Measurements from ENCODE around the gene RRAS. TPM values are rescaled to one million over a fixed set of nuclear protein-coding genes. Genes with fewer than 3 reads are reported as not detected.
A peak's percentile ranks its signal among the peaks of the same experiment; 100 is the strongest.
"Not testable (repeated sequence)": the region's sequence is repeated elsewhere in the genome, so short reads cannot be mapped to it uniquely, and the experiment has no call there.

The RRAS gene
- polyA plus RNA-seq, 2 donors = 45.1 to 46.0 TPM

DNA sequence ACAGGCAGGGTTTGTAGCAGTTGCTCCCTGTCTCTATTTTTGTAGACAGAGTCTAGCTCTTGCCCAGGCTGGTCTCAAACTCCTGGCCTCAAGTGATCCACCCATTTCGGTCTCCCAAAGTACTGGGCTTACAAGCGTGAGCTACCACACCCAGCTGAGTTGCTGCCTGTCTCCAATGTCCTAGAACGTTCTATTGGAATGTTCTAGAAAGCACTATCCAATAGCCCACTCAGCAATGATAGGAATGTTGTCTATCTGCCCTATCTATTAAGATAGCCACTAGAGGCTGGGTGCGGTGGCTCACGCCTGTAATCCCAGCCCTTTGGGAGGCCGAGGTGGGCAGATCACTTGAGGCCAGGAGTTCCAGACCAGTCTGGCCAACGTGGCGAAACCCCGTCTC, 6.7 kb downstream of the RRAS start:
- H3K27me3 ChIP-seq (ENCODE audit: control insufficient read depth in 1 of 2, insufficient read depth in 2 of 2, low read length in 2 of 2); H3K9me3 ChIP-seq (ENCODE audit: control insufficient read depth in 2 of 2, insufficient read depth in 1 of 2, low read depth in 1 of 2, low read length in 1 of 2); H3K4me1 ChIP-seq (ENCODE audit: control insufficient read depth in 2 of 2, insufficient read depth in 2 of 2, low read length in 1 of 2); H3K36me3 ChIP-seq (ENCODE audit: control insufficient read depth in 2 of 2, insufficient read depth in 2 of 2, low read length in 1 of 2); H3K4me3 ChIP-seq (ENCODE audit: low read depth in 1 of 2, low read length in 2 of 2); H3K27ac ChIP-seq (ENCODE audit: low read depth in 2 of 2, low read length in 1 of 2): not testable (repeated sequence)
- 70 to 72% methylated on average over 9 of the region's 9 CpGs for WGBS, 2 donors

DNA sequence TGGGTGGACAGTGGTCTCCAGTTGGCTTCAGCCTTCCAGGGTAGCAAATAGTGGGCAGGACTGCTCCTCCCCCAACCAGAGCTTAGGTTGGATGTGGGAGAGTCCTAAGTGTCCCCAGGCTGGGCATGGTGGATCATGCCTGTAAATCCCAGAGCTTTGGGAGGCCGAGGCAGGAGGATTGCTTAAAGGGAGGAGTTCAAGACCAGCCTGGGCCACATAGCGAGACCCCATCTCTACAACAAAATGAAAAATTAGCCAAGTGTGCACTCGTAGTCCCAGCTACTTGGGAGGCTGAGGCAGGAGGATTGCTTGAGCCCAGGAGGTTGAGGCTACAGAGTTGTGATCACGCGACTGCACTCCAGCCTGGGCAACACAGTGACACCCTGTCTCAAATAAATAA, 7.4 kb downstream of the RRAS start:
- 84 to 88% methylated on average over 5 of the region's 5 CpGs for WGBS, 2 donors
- H3K9me3 ChIP-seq (ENCODE audit: control insufficient read depth in 2 of 2, insufficient read depth in 1 of 2, low read depth in 1 of 2, low read length in 1 of 2) = no peaks in the 10 kb centered on the region

DNA sequence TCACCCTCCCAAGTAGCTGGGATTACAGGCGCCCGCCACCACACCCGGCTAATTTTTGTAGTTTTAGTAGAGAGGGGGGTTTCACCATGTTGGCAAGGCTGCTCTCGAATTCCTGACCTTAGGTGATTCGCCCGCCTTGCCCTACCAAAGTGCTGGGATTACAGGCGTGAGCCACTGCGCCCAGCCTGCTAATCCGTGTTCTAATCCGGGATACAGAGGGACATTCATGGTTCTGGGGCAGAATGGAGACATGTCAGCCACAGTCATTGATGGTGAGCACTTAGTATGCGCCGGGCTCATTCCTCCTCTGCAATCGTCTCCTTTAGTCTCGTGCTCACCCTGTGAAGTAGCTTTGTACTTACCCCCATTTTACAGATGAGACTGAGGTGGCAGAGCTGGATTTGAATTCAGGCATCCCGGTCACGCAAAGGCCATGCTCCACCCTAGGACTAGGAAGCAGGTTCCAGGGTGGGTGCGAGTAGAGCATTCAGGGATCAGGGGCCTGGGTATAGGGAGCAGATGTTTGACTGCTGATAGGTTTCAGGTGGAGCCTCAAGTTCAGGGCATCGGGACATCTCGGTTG, 8.2 kb downstream of the RRAS start:
- H3K27ac ChIP-seq (ENCODE audit: low read depth in 2 of 2, low read length in 1 of 2) = no peak overlapping the region
- H3K4me1 ChIP-seq (ENCODE audit: control insufficient read depth in 2 of 2, insufficient read depth in 2 of 2, low read length in 1 of 2) = peaks cover 4 to 7% of the 10 kb centered on the region in 2 donors
- no peaks in the 10 kb centered on the region for H3K27me3 ChIP-seq (ENCODE audit: control insufficient read depth in 1 of 2, insufficient read depth in 2 of 2, low read length in 2 of 2)
- 80 to 84% methylated on average over 19 of the region's 19 CpGs for WGBS, 2 donors
- H3K36me3 ChIP-seq (ENCODE audit: control insufficient read depth in 2 of 2, insufficient read depth in 2 of 2, low read length in 1 of 2) = peaks cover 0 to 1% of the 10 kb centered on the region in 2 donors
- H3K4me3 ChIP-seq (ENCODE audit: low read depth in 1 of 2, low read length in 2 of 2) = no peak overlapping the region
- no peaks in the 10 kb centered on the region for H3K9me3 ChIP-seq (ENCODE audit: control insufficient read depth in 2 of 2, insufficient read depth in 1 of 2, low read depth in 1 of 2, low read length in 1 of 2)

More for the DNA sequence above, 7.4 kb downstream of the RRAS start:
- no peak overlapping the region for H3K27ac ChIP-seq (ENCODE audit: low read depth in 2 of 2, low read length in 1 of 2)
- H3K4me1 ChIP-seq (ENCODE audit: control insufficient read depth in 2 of 2, insufficient read depth in 2 of 2, low read length in 1 of 2) = peaks cover 6 to 7% of the 10 kb centered on the region in 2 donors
- no peaks in the 10 kb centered on the region for H3K27me3 ChIP-seq (ENCODE audit: control insufficient read depth in 1 of 2, insufficient read depth in 2 of 2, low read length in 2 of 2)
- no peaks in the 10 kb centered on the region for H3K36me3 ChIP-seq (ENCODE audit: control insufficient read depth in 2 of 2, insufficient read depth in 2 of 2, low read length in 1 of 2)
- no peak overlapping the region for H3K4me3 ChIP-seq (ENCODE audit: low read depth in 1 of 2, low read length in 2 of 2)

GRCh38 chr19:49631014-49631588, 8.8 kb downstream of the RRAS start:
- Histone ChIP-seq H3K27ac (ENCODE audit: low read depth in 2 of 2, low read length in 1 of 2) (peak overlapping the region in 1 of 2 donors; percentile 33), H3K4me1 (ENCODE audit: control insufficient read depth in 2 of 2, insufficient read depth in 2 of 2, low read length in 1 of 2) (peaks cover 0 to 7% of the 10 kb centered on the region in 2 donors), H3K27me3 (ENCODE audit: control insufficient read depth in 1 of 2, insufficient read depth in 2 of 2, low read length in 2 of 2) (no peaks in the 10 kb centered on the region), H3K4me3 (ENCODE audit: low read depth in 1 of 2, low read length in 2 of 2) (no peak overlapping the region), H3K36me3 (ENCODE audit: control insufficient read depth in 2 of 2, insufficient read depth in 2 of 2, low read length in 1 of 2) (peaks cover 0 to 4% of the 10 kb centered on the region in 2 donors), H3K9me3 (ENCODE audit: control insufficient read depth in 2 of 2, insufficient read depth in 1 of 2, low read depth in 1 of 2, low read length in 1 of 2) (no peaks in the 10 kb centered on the region)
- WGBS, 2 donors = 26 to 33% methylated on average over 9 of the region's 9 CpGs

DNA sequence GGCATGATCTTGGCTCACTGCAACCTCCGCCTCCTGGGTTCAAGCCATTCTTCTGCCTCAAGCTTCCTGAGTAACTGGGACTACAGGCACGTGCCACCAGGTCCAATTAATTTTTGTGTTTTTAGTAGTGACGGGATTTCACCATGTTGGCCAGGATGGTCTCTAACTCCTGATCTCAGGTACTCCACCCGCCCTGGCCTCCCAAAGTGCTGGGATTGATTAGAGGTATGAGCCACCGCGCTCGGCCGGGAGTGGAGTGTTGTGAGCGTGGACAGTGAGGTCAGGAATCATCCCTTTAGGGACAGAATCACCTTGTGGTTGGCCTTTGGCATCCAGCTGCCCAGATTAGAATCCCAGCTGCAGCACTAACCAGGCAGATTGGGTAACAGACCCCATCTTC, 10.3 kb downstream of the RRAS start:
- Histone ChIP-seq H3K4me1 (ENCODE audit: control insufficient read depth in 2 of 2, insufficient read depth in 2 of 2, low read length in 1 of 2) (peaks cover 0 to 3% of the 10 kb centered on the region in 2 donors), H3K4me3 (ENCODE audit: low read depth in 1 of 2, low read length in 2 of 2) (no peak overlapping the region), H3K27me3 (ENCODE audit: control insufficient read depth in 1 of 2, insufficient read depth in 2 of 2, low read length in 2 of 2) (no peaks in the 10 kb centered on the region), H3K27ac (ENCODE audit: low read depth in 2 of 2, low read length in 1 of 2) (no peak overlapping the region), H3K9me3 (ENCODE audit: control insufficient read depth in 2 of 2, insufficient read depth in 1 of 2, low read depth in 1 of 2, low read length in 1 of 2) (no peaks in the 10 kb centered on the region), H3K36me3 (ENCODE audit: control insufficient read depth in 2 of 2, insufficient read depth in 2 of 2, low read length in 1 of 2) (peaks cover 0 to 7% of the 10 kb centered on the region in 2 donors)
- WGBS, 2 donors = 88 to 89% methylated on average over 9 of the region's 9 CpGs

GRCh38 chr19:49626226-49626625, 13.7 kb downstream of the RRAS start:
- Histone ChIP-seq H3K27ac (ENCODE audit: low read depth in 2 of 2, low read length in 1 of 2) (no peak overlapping the region), H3K9me3 (ENCODE audit: control insufficient read depth in 2 of 2, insufficient read depth in 1 of 2, low read depth in 1 of 2, low read length in 1 of 2) (no peaks in the 10 kb centered on the region), H3K4me1 (ENCODE audit: control insufficient read depth in 2 of 2, insufficient read depth in 2 of 2, low read length in 1 of 2) (peaks cover 0 to 3% of the 10 kb centered on the region in 2 donors), H3K4me3 (ENCODE audit: low read depth in 1 of 2, low read length in 2 of 2) (no peak overlapping the region), H3K36me3 (ENCODE audit: control insufficient read depth in 2 of 2, insufficient read depth in 2 of 2, low read length in 1 of 2) (peaks cover 5 to 11% of the 10 kb centered on the region in 2 donors), H3K27me3 (ENCODE audit: control insufficient read depth in 1 of 2, insufficient read depth in 2 of 2, low read length in 2 of 2) (no peaks in the 10 kb centered on the region)
- 82 to 85% methylated on average over 11 of the region's 11 CpGs for WGBS, 2 donors

GRCh38 chr19:49624967-49625910, 14.7 kb downstream of the RRAS start:
- Histone ChIP-seq H3K27me3 (ENCODE audit: control insufficient read depth in 1 of 2, insufficient read depth in 2 of 2, low read length in 2 of 2) (no peaks in the 10 kb centered on the region), H3K4me1 (ENCODE audit: control insufficient read depth in 2 of 2, insufficient read depth in 2 of 2, low read length in 1 of 2) (no peaks in the 10 kb centered on the region), H3K36me3 (ENCODE audit: control insufficient read depth in 2 of 2, insufficient read depth in 2 of 2, low read length in 1 of 2) (peaks cover 5 to 12% of the 10 kb centered on the region in 2 donors), H3K4me3 (ENCODE audit: low read depth in 1 of 2, low read length in 2 of 2) (no peak overlapping the region), H3K9me3 (ENCODE audit: control insufficient read depth in 2 of 2, insufficient read depth in 1 of 2, low read depth in 1 of 2, low read length in 1 of 2) (no peaks in the 10 kb centered on the region), H3K27ac (ENCODE audit: low read depth in 2 of 2, low read length in 1 of 2) (no peak overlapping the region)
- WGBS, 2 donors = 82% methylated on average over 27 of the region's 27 CpGs

DNA sequence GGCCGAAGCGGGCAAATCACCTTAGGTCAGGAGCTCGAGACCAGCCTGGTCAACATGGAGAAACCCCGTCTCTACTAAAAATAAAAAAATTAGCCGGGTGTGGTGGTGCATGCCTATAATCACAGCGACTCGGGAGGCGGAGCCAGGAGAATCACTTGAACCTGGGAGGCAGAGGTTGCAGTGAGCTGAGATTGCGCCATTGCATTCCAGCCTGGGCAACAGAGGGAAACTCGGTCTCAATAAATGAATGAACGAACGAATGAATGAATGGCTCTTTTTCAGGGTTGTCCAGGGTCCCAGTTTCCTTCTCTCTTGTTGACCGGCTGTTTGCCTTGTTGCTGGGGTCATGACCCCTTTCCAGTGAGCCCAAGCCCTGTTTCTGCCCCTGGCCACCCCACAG, 22.1 kb downstream of the RRAS start:
- WGBS, 2 donors = 95% methylated on average over 13 of the region's 13 CpGs

GRCh38 chr19:49616945-49617344, 23.0 kb downstream of the RRAS start:
- H3K9me3 ChIP-seq (ENCODE audit: control insufficient read depth in 2 of 2, insufficient read depth in 1 of 2, low read depth in 1 of 2, low read length in 1 of 2) = no peaks in the 10 kb centered on the region
- no peaks in the 10 kb centered on the region for H3K27me3 ChIP-seq (ENCODE audit: control insufficient read depth in 1 of 2, insufficient read depth in 2 of 2, low read length in 2 of 2)
- 93 to 94% methylated on average over 7 of the region's 7 CpGs for WGBS, 2 donors
- peaks cover 5 to 33% of the 10 kb centered on the region in 2 donors for H3K36me3 ChIP-seq (ENCODE audit: control insufficient read depth in 2 of 2, insufficient read depth in 2 of 2, low read length in 1 of 2)
- peaks cover 0 to 5% of the 10 kb centered on the region in 2 donors for H3K4me1 ChIP-seq (ENCODE audit: control insufficient read depth in 2 of 2, insufficient read depth in 2 of 2, low read length in 1 of 2)
- H3K27ac ChIP-seq (ENCODE audit: low read depth in 2 of 2, low read length in 1 of 2) = no peak overlapping the region
- no peak overlapping the region for H3K4me3 ChIP-seq (ENCODE audit: low read depth in 1 of 2, low read length in 2 of 2)

More for the DNA sequence above, 22.1 kb downstream of the RRAS start:
- H3K4me1 ChIP-seq (ENCODE audit: control insufficient read depth in 2 of 2, insufficient read depth in 2 of 2, low read length in 1 of 2); H3K9me3 ChIP-seq (ENCODE audit: control insufficient read depth in 2 of 2, insufficient read depth in 1 of 2, low read depth in 1 of 2, low read length in 1 of 2); H3K27me3 ChIP-seq (ENCODE audit: control insufficient read depth in 1 of 2, insufficient read depth in 2 of 2, low read length in 2 of 2); H3K27ac ChIP-seq (ENCODE audit: low read depth in 2 of 2, low read length in 1 of 2); H3K4me3 ChIP-seq (ENCODE audit: low read depth in 1 of 2, low read length in 2 of 2): not testable (repeated sequence)
- H3K36me3 ChIP-seq (ENCODE audit: control insufficient read depth in 2 of 2, insufficient read depth in 2 of 2, low read length in 1 of 2) = peaks cover 5 to 33% of the 10 kb centered on the region in 2 donors

Measured in esophagus (tissue), 2 donors.